GM13977 (cell line): ENCODE data around the gene PCLAF.
"Not testable (repeated sequence)": the region's sequence is repeated elsewhere in the genome, so short reads cannot be mapped to it uniquely, and the experiment has no call there.

Experiments
- DNase-seq: peaks from one replicate; pipeline ENCODE4 v3.0.0; 2012; ENCODE audit warnings: low spot score
- CTCF ChIP-seq: IDR thresholded peaks from 2 replicates; pipeline ENCODE4 v1.5.1; 2012; ENCODE audit warnings: mild to moderate bottlenecking, control low read depth; ENCODE audit not compliant: insufficient read depth; ENCODE audit errors: extremely low read depth, missing control alignments
- in situ Hi-C: fragments of 300-500 bp; cut with MboI; formaldehyde crosslinking; loops from one replicate; pipeline ENCODE4 v1.12.0; 2022; ENCODE audit warnings: low sequenced_read_pairs, low pct_unique_long_range_greater_than_20kb, mixed read lengths, inconsistent platforms; ENCODE audit not compliant: unreplicated experiment

PCLAF gene

GRCh38 chr15:64422697-64423096, 41.5 kb upstream of the PCLAF start:
- in situ Hi-C loops, result no loop called here
- no peak for TF ChIP-seq CTCF
- no peak for DNase-seq

- no peak for TF ChIP-seq CTCF
- no peak for DNase-seq
- in situ Hi-C loops, result no loop called here
Observed at GRCh38 chr15:64412216-64412615, 31.0 kb upstream of the PCLAF start.

- in situ Hi-C loops, result no loop called here
- no peak for DNase-seq
- no peak for TF ChIP-seq CTCF
Observed at GRCh38 chr15:64400583-64400982, 19.3 kb upstream of the PCLAF start.

- no peak for DNase-seq
- TF ChIP-seq CTCF, result no peak
- in situ Hi-C loops, result no loop called here
Observed at GRCh38 chr15:64398575-64398974, 17.3 kb upstream of the PCLAF start.

GRCh38 chr15:64396789-64397188, 15.5 kb upstream of the PCLAF start:
- DNase-seq, result no peak
- TF ChIP-seq CTCF, result no peak
- in situ Hi-C loops, result no loop called here

GRCh38 chr15:64392471-64392870, 11.2 kb upstream of the PCLAF start:
- in situ Hi-C loops, DNase-seq: not testable (repeated sequence)

- no peak for DNase-seq
- TF ChIP-seq CTCF, result no peak
- in situ Hi-C loops, result no loop called here
Observed at GRCh38 chr15:64389036-64389435, 7.8 kb upstream of the PCLAF start.
